HL-60 (cell line): ENCODE data around the gene RAMP2.

Experiments used
- POLR2AphosphoS5 ChIP-seq: IDR thresholded peaks from 2 replicates; pipeline ENCODE4 v1.6.1; 2012; ENCODE audit warnings: low read depth
- TF ChIP-seq, protein P1 (sequence below): IDR thresholded peaks from one replicate; pipeline ENCODE4 v1.5.1; 2011; ENCODE audit warnings: low read length, control low read depth, inconsistent platforms; ENCODE audit not compliant: insufficient read depth

DNA sequence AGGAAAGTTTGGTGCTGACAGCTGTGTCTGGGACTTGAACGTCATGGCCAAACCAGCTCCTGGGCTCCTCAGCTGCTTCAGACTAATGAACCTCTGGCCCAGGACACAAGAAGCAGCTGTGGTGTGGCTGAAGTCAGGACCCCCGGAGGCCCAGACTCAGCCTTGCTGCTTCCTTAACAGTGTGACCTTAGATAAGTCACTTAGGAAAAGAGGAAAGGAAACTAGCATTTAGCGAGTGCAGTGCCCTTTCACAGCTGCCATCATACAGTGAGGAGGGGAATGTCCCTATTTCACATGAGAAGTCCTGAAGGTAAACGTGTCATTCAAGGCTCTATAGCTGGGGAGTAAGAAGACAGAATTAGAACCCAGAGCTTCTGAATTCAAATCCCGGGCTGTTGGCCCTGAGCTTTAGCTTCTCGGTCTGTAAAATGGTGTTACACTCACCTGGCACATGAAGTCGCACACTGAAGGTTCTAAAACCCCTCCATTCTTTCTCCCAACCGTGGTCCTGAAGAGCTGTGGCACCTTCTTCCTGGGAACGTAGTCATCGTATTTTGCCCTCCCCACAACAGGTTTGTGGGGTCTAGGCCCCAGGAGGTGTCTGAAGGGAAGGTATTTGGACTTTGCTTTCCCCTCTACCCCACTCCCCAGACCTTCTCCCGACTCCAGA is 910 bp upstream of the RAMP2 start:
- TF ChIP-seq, protein P1, sequence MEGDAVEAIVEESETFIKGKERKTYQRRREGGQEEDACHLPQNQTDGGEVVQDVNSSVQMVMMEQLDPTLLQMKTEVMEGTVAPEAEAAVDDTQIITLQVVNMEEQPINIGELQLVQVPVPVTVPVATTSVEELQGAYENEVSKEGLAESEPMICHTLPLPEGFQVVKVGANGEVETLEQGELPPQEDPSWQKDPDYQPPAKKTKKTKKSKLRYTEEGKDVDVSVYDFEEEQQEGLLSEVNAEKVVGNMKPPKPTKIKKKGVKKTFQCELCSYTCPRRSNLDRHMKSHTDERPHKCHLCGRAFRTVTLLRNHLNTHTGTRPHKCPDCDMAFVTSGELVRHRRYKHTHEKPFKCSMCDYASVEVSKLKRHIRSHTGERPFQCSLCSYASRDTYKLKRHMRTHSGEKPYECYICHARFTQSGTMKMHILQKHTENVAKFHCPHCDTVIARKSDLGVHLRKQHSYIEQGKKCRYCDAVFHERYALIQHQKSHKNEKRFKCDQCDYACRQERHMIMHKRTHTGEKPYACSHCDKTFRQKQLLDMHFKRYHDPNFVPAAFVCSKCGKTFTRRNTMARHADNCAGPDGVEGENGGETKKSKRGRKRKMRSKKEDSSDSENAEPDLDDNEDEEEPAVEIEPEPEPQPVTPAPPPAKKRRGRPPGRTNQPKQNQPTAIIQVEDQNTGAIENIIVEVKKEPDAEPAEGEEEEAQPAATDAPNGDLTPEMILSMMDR, result no peak
- TF ChIP-seq POLR2AphosphoS5, result no peak
